BLaER1 treated with 17β-estradiol and CSF1 and Interleukin-3, amounts not matched to agents 10 nM and 100 nM (cell line): ENCODE data around the gene LRP6.
"Not testable (repeated sequence)": the region's sequence is repeated elsewhere in the genome, so short reads cannot be mapped to it uniquely, and the experiment has no call there.

ENCODE experiments used
- H3K27ac ChIP-seq, 11 experiments: shearing (Covaris generic); formaldehyde crosslinking; 2 replicates each; pipeline ENCODE4 v1.8.1; 2022
- H3K27me3 ChIP-seq, 11 experiments: shearing (Covaris generic); formaldehyde crosslinking; 2 replicates each; pipeline ENCODE4 v1.8.1; 2022
- H3K36me3 ChIP-seq, 11 experiments: shearing (Covaris generic); formaldehyde crosslinking; 2 replicates each; pipeline ENCODE4 v1.8.1; 2022
- H3K4me1 ChIP-seq, 10 experiments: shearing (Covaris generic); formaldehyde crosslinking; 2 replicates each; pipeline ENCODE4 v1.8.1; 2022
- H3K4me2 ChIP-seq, 11 experiments: shearing (Covaris generic); formaldehyde crosslinking; 2 replicates each; pipeline ENCODE4 v1.8.1; 2022
- H3K4me3 ChIP-seq, 10 experiments: shearing (Covaris generic); formaldehyde crosslinking; 2 replicates each; pipeline ENCODE4 v1.8.1; 2022
- H3K9ac ChIP-seq, 11 experiments: shearing (Covaris generic); formaldehyde crosslinking; 2 replicates each; pipeline ENCODE4 v1.8.1; 2022
- H3K9me3 ChIP-seq, 11 experiments: shearing (Covaris generic); formaldehyde crosslinking; replicated peaks in 1 of 11; 2 replicates each; pipeline ENCODE4 v1.8.1; 2022
- H4K20me1 ChIP-seq, 11 experiments: shearing (Covaris generic); formaldehyde crosslinking; 2 replicates each; pipeline ENCODE4 v1.8.1; 2022
- Cebpa-rat ChIP-seq, 11 experiments: shearing (Covaris generic); IDR thresholded peaks; 2 replicates each; pipeline ENCODE4 v1.8.1; 2022

LRP6 gene

DNA sequence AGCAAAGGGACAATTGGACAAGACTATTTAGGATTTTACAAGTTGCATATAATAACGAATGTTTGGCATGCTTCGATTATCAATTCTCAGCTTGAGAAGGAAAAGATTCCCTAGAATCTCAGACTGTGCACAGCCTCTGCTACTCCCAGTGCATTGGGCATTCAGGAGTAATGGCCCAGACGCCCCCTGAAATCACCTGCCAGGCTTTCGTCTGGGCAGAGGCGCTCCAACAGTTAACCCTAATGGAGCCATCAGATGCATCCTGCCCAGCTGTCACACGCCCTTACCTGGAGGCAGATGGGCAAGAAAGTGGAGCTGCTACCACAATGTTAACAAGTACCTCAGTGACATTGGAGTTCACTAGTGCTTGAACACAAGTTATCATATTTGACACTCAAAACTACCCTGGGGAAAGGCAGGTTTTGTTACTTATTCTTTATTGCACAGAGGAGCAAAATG, 927 bp upstream of the LRP6 start:
- Histone ChIP-seq H3K36me3 (no peaks in the 10 kb centered on the region), H3K9ac (peak overlapping the region; percentile 94 to 99 (median 96); a peak in 21 of 22 replicates), H3K9me3 (0 out of 22 replicates have a peak, but pooled peaks cover 0 to under 1% (median 0%) of the 10 kb centered on the region in 11 experiments), H3K4me3 (peak overlapping the region; percentile 75 to 91 (median 85)), H4K20me1 (peaks cover 0 to 36% (median 23%) of the 10 kb centered on the region in 11 experiments; a peak in 20 of 22 replicates), H3K4me1 (peaks cover 8 to 27% (median 23%) of the 10 kb centered on the region in 10 experiments), H3K27me3 (no peaks in the 10 kb centered on the region), H3K27ac (peak overlapping the region in 8 of 11 experiments; percentile 95 to 99 (median 96); a peak in 14 of 22 replicates), H3K4me2 (peak overlapping the region; percentile 78 to 99 (median 93))
- TF ChIP-seq Cebpa-rat (IDR thresholded peaks at IDR 0.05), result no peak

DNA sequence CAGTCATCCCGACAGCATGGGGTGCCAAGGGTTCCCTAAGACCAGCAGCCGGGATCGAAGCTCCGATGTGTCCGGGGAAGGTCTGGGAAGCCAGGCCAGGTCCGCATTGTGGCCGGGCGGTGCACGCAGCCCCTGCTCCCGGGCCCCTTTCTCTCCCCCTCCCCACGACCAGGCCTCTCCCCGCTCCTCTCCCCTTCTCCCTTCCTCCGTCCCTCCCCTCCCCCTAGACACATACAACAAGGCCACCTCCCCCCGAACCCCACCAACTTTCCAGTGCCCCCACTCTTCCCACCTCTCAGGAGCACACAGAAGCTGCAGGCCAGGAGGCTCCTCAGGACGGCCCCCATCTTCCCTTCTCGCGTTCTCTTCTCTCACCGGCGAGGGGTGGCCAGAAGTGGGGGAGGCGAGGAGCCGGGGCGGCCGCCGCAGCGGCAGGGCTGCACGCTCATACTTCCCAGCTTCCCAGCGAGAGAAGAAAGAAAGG, 413 bp downstream of the LRP6 start:
- no peak for TF ChIP-seq Cebpa-rat (IDR thresholded peaks at IDR 0.05)
- peak overlapping the region; percentile 75 to 91 (median 85) for H3K4me3 ChIP-seq
- H3K27ac ChIP-seq, result peak overlapping the region; percentile 94 to 99 (median 97); a peak in 21 of 22 replicates

DNA sequence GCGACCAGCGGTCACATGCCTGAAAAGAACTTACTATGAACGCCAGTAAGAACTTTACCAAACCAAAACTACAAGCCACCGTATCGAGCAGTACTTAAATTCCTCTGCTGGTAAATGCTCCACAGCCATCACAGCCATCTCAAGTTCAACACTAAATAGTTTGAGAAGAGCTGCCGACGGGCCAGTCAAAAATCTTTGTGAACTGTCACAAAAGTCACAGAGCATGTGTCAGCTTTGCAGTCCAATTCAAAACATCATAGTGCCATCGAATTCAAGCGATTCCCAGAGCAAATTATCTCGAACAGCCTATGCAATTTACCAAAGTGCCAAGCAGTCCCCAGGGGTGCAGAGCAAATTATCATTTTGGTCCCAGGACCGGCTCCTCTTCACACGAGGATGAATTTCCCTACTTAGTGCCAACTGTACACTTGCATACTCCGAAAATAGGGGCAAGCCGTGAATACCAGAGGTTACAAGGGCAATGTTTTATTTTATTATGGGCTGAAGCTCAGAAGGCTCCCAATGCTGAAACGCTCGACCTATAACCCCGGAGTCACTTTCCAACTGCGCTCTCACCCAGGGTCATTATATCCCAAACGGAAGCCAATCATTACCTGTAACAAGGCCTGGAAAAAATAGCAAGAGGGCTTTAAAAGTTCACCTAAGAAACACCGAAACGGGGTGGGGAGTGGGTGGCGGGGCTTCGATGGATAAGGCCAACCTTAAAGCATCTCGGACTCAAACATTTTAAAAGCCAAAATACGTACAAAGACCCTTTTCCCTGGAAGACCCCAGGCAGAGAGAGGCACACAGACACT, 1.1 kb downstream of the LRP6 start:
- Histone ChIP-seq H3K9me3 (peaks cover 0 to 19% (median 12%) of the 10 kb centered on the region in 11 experiments; a peak in 10 of 22 replicates), H3K36me3 (peaks cover 0 to 6% (median 3%) of the 10 kb centered on the region in 11 experiments; a peak in 5 of 22 replicates), H3K4me1 (peaks cover 8 to 27% (median 23%) of the 10 kb centered on the region in 10 experiments), H3K27ac (peak overlapping the region; percentile 94 to 99 (median 97); a peak in 21 of 22 replicates), H3K4me3 (peak overlapping the region; percentile 75 to 91 (median 85)), H4K20me1 (peaks cover 0 to 45% (median 23%) of the 10 kb centered on the region in 11 experiments; a peak in 20 of 22 replicates), H3K27me3 (no peaks in the 10 kb centered on the region), H3K9ac (peak overlapping the region; percentile 94 to 99 (median 96)), H3K4me2 (peak overlapping the region; percentile 84 to 99 (median 93))
- no peak for TF ChIP-seq Cebpa-rat (IDR thresholded peaks at IDR 0.05)

More for the DNA sequence above, 413 bp downstream of the LRP6 start:
- Histone ChIP-seq H4K20me1 (peaks cover 0 to 44% (median 23%) of the 10 kb centered on the region in 11 experiments; a peak in 20 of 22 replicates), H3K4me1 (peaks cover 8 to 27% (median 23%) of the 10 kb centered on the region in 10 experiments), H3K4me2 (peak overlapping the region; percentile 84 to 99 (median 93)), H3K9me3 (peaks cover 0 to 12% (median 7%) of the 10 kb centered on the region in 11 experiments; a peak in 7 of 22 replicates), H3K9ac (peak overlapping the region; percentile 94 to 99 (median 96)), H3K36me3 (peaks cover 0 to 6% (median 0%) of the 10 kb centered on the region in 11 experiments; a peak in 2 of 22 replicates), H3K27me3 (no peaks in the 10 kb centered on the region)

DNA sequence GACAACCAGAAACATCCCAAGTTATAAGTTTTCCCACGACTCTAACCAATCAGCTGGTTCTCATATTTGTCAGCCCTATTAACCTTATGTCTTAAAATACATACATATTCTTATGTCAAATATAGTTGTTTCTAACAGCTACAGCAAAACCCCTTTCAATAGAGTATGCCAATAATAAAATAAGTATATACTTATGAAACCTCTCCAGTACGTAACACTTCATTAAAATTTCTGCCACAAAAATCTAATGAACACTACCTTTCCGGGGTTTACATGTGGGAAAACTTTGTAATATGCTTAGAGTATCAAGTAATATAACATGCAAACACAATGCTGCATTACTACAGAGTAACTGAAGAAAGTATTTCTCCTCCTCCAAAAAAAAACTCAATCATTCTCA, 1.8 kb downstream of the LRP6 start:
- Histone ChIP-seq H3K36me3 (peaks cover 0 to 11% (median 5%) of the 10 kb centered on the region in 11 experiments; a peak in 7 of 22 replicates), H4K20me1 (peaks cover 0 to 53% (median 23%) of the 10 kb centered on the region in 11 experiments; a peak in 20 of 22 replicates), H3K27ac (peak overlapping the region in 2 of 11 experiments; percentile 95; a peak in 1 of 22 replicates), H3K4me2 (peak overlapping the region; percentile 84 to 99 (median 93)), H3K27me3 (no peaks in the 10 kb centered on the region), H3K4me1 (peaks cover 8 to 27% (median 23%) of the 10 kb centered on the region in 10 experiments), H3K9ac (peak overlapping the region; percentile 94 to 99 (median 96); a peak in 18 of 22 replicates), H3K4me3 (peak overlapping the region; percentile 75 to 91 (median 85)), H3K9me3 (peaks cover 0 to 23% (median 14%) of the 10 kb centered on the region in 11 experiments; a peak in 12 of 22 replicates)
- no peak for TF ChIP-seq Cebpa-rat (IDR thresholded peaks at IDR 0.05)

DNA sequence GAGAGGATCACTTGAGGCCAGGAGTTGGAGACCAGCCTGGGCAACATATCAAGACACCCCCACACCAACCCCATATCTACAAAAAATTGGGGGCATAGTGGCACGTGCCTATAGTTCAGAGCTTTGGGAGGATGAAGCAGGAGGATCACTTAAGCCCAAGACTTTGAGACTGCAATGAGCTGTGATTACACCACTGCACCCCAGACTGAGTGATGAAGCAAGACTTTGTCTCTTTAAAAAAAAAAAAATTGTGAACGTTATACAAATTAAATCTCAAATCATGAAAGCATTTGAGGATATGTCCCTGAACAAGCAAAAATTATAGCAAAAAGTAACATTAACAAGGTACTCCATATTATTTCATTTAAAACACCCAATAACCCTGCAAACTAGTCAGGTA, 2.9 kb downstream of the LRP6 start:
- Histone ChIP-seq H3K27me3 (no peaks in the 10 kb centered on the region), H4K20me1 (peaks cover 0 to 64% (median 23%) of the 10 kb centered on the region in 11 experiments; a peak in 20 of 22 replicates), H3K9ac (no peak overlapping the region), H3K4me2 (peak overlapping the region in 10 of 11 experiments; percentile 2 to 99 (median 94); a peak in 17 of 22 replicates), H3K4me3 (no peak overlapping the region), H3K27ac (no peak overlapping the region), H3K9me3 (peaks cover 0 to 23% (median 14%) of the 10 kb centered on the region in 11 experiments; a peak in 12 of 22 replicates), H3K36me3 (peaks cover 0 to 14% (median 5%) of the 10 kb centered on the region in 11 experiments; a peak in 7 of 22 replicates), H3K4me1 (peaks cover 8 to 27% (median 23%) of the 10 kb centered on the region in 10 experiments)
- no peak for TF ChIP-seq Cebpa-rat (IDR thresholded peaks at IDR 0.05)

DNA sequence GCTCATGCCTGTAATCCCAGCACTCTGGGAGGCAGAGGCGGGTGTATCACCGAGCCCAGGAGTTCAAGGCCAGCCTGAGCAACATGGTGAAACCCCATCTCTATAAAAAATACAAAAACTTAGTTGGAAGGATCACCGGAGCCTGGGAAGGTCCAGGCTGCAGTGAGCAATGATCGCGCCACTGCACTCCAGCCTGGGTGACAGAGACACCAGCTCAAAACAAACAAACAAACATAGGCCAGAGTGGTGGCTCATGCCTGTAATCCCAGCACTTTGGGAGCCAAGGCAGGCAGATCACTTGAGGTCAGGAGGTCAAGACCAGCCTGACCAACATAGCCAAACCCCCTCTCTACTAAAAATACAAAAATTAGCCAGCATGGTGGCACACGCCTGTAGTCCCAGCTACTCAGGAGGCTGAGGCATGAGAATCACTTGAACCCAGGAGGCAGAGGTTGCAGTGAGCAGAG, 10.5 kb downstream of the LRP6 start:
- not testable (repeated sequence) for H3K4me3 ChIP-seq, H3K4me2 ChIP-seq, H3K9ac ChIP-seq, H3K27me3 ChIP-seq, H3K27ac ChIP-seq
- H3K4me1 ChIP-seq, result peaks cover 0 to 12% (median 0%) of the 10 kb centered on the region in 10 experiments; a peak in 7 of 20 replicates
- H3K9me3 ChIP-seq, result peaks cover 0 to 30% (median 26%) of the 10 kb centered on the region in 11 experiments; a peak in 19 of 22 replicates
- H3K36me3 ChIP-seq, result peaks cover 0 to 30% (median 14%) of the 10 kb centered on the region in 11 experiments; a peak in 17 of 22 replicates
- peaks cover 0 to 64% (median 13%) of the 10 kb centered on the region in 11 experiments; a peak in 10 of 22 replicates for H4K20me1 ChIP-seq

DNA sequence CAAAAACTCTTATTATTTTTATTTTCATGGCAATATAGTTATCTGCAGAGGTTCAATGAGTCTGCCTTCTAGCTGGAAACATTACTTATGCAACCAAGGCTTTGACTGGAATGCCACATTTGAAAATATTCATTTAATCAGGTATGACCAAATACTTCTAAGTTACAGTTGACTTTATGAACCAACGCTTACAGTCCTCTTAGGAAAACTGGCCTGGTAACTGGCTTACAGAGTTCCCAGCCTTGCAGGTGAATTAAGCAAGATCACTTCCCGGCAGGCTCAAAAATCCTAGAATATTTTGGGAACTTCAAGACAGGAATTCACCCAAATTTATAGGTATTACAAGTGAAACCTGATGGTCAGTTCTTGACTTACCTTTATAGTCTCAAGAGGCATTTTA, 12.3 kb downstream of the LRP6 start:
- Histone ChIP-seq H3K4me1 (peaks cover 3 to 17% (median 7%) of the 10 kb centered on the region in 10 experiments; a peak in 19 of 20 replicates), H3K4me2 (no peak overlapping the region), H3K9me3 (peaks cover 0 to 30% (median 24%) of the 10 kb centered on the region in 11 experiments; a peak in 19 of 22 replicates), H3K27me3 (no peaks in the 10 kb centered on the region), H4K20me1 (peaks cover 0 to 68% (median 23%) of the 10 kb centered on the region in 11 experiments; a peak in 10 of 22 replicates), H3K9ac (no peak overlapping the region), H3K4me3 (no peak overlapping the region), H3K36me3 (peaks cover 0 to 22% (median 12%) of the 10 kb centered on the region in 11 experiments; a peak in 17 of 22 replicates), H3K27ac (no peak overlapping the region)
- no peak for TF ChIP-seq Cebpa-rat (IDR thresholded peaks at IDR 0.05)
